Left hindlimb (tissue), 1 donor: ENCODE results near the gene SDK1.

Source experiments
- DNase-seq: peaks from one replicate; pipeline ENCODE4 v3.0.0-alpha.2; 2018

SDK1 gene

GRCh38 chr7:3469641-3470040 is 168.6 kb downstream of the SDK1 start:
- no peak for DNase-seq

GRCh38 chr7:3480197-3480596 is 179.1 kb downstream of the SDK1 start:
- no peak for DNase-seq

DNA sequence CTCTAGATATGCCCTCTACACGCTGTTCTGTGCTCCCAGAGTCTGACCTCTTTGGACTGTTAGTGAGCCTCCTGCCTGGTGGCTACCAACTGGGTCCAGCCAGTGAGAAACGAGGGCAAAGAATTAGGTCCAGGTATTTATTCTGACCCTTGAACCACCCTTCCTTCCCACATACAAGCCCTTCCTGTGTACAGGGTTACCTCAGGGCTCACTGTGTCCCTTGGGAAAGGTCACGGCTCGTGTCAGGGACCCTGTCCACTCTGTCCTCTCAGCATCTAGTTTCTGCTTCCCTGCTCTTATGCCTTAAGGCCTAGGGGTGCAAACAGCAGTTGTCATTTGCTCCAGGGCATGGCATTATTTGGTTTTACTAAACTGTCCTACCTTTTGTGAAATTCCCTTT is 180.4 kb downstream of the SDK1 start:
- no peak for DNase-seq

DNA sequence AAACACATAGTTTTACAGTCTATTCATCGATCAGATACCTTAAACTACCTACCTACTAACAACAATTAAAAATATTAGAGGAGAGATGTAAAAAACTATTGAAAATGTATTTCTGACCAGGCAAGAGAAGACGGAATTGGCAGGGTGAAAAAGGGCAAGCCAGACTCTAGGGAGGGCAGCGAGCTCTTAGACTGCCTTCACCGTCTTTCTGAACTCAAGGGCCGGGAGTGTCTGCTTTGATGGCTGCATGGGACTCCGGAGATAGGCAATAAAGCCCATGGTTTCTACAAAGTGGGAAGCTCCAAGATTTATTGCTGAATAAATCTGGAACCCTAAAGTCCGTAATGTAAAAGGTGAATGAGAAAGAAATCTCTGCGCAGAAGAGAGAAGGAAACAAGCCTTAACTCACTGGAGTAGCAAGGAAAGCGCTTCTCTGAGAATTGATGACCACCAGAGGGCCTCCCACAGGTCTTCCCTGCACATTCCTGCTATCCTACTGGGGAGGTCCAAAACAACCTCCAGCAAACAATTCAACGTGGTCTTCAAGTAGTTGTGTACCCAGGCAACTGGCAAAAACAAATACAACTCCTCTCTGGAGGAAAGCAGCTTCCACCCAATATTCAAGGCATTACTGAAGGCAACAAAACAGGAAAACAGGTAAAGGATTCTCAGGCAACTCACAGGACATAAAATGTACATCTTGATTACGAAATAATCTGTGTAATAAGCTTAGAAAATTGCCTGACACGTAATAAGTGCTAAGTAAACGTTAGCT is 181.3 kb downstream of the SDK1 start:
- DNase-seq = peak; percentile 45

GRCh38 chr7:3486841-3487240 is 185.8 kb downstream of the SDK1 start:
- no peak for DNase-seq

DNA sequence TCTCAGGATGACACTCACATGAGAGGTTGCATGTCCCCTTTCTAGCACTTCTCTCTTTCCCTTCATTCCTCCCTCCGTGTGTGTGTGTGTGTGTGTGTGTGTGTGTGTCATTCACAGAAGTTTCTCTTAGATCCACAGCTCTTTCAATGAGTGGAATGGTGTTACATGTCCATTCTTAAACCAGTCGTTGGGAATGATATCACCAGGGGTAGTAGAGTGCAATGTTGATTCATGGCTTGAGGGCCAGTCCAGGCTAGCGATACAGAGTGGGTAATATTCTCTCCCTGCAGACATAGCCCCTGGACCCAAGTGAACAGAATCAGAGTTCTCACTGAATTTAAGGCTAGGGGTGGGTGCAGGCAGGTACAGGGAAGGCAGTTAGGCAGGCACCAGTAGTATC is 187.8 kb downstream of the SDK1 start:
- DNase-seq = no peak

- DNase-seq = no peak
These were observed 192.4 kb downstream of the SDK1 start for GRCh38 chr7:3493499-3493898.

DNA sequence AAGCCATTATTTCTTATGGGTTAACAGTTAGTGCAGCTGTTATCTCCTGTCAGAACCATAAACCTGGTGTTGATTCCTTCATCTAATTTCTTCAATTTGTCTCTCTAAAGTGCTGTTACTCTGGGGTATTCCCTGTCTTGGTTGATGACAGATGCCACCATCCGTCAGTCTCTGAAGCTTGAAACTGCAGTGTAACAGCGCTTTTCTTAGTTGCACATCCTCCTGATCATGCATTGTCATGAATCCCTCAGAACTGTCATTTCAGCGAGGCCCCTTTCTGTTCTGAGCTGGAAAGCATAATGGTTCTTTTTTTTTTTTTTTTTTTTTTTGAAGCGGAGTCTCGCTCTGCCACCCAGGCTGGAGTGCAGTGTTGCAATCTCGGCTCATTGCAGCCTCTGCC is 193.9 kb downstream of the SDK1 start:
- no peak for DNase-seq

DNA sequence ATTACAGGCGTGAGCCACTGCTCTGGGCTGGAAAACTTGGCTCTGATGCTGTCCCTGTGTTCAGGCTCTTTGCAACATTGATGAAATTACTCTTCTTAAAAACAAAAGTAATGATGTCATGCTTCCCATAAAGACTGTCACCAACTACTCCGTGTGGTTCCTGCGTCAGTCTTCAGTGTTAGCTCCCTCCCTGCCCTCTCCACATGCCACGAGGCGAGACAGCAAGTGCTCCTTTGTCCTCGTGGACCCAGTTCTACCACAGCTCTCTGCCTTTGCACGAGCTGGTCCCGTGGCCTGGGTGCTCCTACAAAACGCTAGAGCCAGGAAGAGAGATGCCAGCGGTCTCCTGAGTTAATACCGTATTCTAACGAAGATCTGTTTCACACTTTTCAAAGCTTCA is 194.5 kb downstream of the SDK1 start:
- DNase-seq = no peak

DNA sequence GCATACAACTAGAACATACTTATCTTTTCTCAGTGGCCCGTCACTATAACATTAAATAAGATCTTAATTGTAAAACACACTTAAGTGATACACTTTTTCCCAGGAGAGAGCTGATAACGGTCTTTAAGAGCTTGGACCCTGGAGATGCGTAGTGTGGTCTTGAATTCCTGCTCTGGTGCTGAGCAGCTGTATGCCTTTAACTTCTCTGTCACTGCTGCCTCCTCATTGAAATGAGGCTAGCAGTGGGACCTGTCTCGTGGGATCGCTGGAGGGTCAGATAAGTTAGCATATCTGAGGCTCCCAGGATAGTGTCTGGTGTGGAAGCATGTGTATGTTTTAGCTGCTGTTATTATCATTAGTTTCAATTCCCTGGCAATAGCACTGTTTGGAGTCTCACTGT is 194.9 kb downstream of the SDK1 start:
- no peak for DNase-seq

- no peak for DNase-seq
These were observed 196.7 kb downstream of the SDK1 start for GRCh38 chr7:3497796-3498195.

DNA sequence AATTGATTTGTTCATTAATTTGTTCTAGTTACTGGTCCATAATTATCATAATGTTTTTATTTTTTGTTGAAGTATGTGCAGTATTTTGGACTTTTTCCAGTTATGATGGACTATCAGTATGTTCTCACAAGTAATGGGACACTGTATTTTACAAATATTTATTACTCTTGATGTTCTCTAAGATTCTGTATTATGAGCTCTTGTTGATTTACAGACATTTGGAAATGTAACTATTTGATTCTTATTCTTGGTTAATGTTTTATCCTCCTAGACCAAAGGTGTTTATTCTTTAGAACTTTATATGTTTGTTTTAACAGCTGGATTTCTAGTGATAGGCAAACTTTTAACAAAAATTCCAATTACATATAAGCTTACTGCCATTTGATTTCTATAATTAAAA is 200.6 kb downstream of the SDK1 start:
- DNase-seq = no peak

- no peak for DNase-seq
These were observed 203.3 kb downstream of the SDK1 start for GRCh38 chr7:3504384-3504783.

GRCh38 chr7:3510101-3511020 is 209.3 kb downstream of the SDK1 start:
- no peak for DNase-seq

DNA sequence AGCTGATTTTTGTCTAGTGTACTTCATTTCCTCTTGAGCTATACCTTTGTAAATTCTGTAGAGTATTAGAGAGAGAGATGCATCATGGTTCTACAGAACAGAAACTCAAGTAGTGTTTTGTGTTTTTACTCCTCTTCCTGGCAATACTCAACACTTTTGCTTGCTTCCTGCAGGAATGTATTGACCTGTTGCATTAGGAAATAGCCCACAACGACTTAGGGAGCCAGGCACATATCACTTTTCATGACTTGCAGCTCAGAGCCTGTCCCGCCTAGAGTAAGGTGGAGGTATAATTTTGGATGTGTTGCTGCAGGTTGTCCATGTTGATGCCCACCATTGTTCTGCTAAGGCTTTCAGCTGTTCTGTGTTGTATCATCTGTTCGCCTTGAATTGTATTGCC is 216.3 kb downstream of the SDK1 start:
- DNase-seq = no peak

GRCh38 chr7:3518546-3518945 is 217.5 kb downstream of the SDK1 start:
- DNase-seq = no peak

- DNase-seq = no peak
These were observed 219.2 kb downstream of the SDK1 start for GRCh38 chr7:3520206-3520605.

GRCh38 chr7:3527496-3528124 is 226.6 kb downstream of the SDK1 start:
- no peak for DNase-seq

GRCh38 chr7:3533040-3533439 is 232.0 kb downstream of the SDK1 start:
- no peak for DNase-seq

DNA sequence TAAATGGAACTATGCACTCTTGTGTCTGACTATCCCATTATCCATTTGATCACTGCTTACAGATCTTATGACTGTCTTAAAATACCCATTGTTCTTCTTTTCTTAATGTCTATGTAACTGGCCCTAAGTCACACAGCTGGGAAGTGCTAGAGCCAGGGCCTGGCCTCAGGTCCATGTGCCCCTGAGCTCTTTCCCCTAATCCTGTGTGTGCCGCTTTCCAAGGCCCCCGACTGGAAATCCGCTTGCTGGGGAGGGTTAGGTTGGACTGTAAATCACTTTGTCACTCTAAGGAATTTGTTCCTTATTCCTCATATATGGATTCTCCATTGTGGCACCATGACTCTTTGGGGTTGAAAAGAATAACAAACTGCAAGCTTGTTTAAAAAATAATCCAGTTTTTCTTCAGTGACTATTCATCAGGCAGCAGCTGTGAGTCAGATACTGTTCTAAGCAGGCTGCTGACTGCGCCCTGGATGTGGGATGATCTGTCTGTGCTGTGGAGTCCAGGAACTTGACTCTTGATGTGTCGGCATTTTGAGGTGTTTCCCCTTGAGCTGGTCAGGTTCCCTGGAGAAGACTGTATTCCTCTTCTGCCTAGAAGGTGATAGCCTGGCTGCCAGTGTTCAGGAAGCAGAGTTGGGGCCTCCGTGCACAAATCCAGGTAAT is 236.3 kb downstream of the SDK1 start:
- no peak for DNase-seq

- DNase-seq = no peak
These were observed 237.0 kb downstream of the SDK1 start for GRCh38 chr7:3538041-3538440.

DNA sequence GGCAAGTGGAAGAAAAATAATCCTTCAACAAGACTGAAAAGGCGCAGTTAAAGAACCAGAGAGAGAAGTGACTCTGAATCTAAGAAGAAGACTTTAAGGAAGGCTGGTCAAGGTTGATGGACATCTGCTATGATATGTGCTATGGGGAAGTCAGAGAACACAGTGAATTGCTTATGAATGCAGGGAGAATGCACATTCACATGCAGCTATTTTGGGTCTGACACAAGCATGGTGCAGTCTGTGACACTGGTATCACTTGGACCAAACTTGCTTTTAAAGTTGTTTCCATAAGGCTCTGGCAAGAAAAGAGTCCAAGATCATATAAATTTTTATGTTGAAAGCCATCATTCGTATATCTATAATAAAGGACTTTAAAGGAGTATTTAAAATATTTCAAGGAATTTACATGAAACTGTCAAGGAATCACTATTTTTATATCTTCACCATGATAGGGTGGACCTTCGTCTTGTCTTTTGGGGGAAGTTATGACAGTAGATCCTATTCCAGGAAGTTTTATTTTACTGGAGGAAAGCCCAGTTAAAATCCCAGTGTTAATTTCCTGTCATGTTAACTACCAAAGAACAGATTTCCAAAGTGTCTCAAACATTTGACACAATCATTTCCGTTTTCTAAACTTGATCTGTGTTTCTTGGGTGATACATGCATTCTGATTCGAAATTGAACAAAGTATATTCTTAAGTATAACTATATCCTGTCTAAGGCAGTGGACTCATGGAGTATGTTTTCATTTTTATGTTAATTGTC is 239.6 kb downstream of the SDK1 start:
- DNase-seq = no peak
